Body of pancreas (tissue), 4 donors: ENCODE results near the gene SLC17A7.
A peak's percentile ranks its signal among the peaks of the same experiment; 100 is the strongest.

Source experiments
- POLR2A ChIP-seq, 3 donors: fragments of 450-650 bp; IDR thresholded peaks; one replicate each; pipeline ENCODE4 v1.6.1; 2016; ENCODE audit warnings: antibody characterized with exemption in 3 of 3, mild to moderate bottlenecking in 2 of 3
- TF ChIP-seq, protein P1 (sequence below), 7 experiments: fragments of 450-650 bp in 4 of 7; fragments of 200-600 bp in 3 of 7; sonication (generic) in 3 of 7; IDR thresholded peaks; one replicate each; pipeline ENCODE4 v1.5.1; 2016 to 2019; ENCODE audit warnings: antibody characterized with exemption in 7 of 7

DNA sequence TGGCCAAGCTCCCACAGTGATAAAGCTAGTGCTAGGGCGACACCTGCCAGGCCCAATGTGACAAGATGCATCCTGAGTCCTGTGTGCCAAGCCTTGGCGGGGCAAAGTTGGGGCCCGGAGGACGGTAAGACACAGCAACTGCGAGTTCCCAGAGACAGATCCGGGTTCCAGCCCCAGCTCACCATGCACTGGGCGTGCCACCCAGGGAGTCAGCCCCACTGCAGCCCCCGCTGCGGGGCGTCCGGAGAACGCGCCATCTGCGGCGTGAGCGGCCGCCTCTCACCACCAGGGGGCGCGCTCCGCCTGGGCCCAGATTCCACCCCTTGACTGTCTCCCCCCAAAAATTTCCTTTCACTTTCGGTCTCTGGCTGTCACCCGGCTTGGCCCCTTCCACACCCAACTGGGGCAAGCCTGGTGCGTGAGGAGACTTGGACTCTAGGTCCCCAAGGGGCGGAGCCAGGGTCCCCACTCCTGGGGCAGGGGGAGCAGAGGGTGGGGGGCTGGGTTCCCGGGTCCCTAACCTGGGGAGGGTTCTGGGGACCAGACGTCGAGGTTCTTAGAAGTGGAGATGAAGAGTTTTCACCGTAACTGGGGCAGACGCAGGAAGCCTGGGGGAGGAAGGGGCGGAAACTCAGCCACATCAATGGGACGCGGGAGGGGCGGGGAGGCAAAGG is 32.7 kb upstream of the SLC17A7 start, which contains the start of gene FLT3LG:
- TF ChIP-seq, protein P1, sequence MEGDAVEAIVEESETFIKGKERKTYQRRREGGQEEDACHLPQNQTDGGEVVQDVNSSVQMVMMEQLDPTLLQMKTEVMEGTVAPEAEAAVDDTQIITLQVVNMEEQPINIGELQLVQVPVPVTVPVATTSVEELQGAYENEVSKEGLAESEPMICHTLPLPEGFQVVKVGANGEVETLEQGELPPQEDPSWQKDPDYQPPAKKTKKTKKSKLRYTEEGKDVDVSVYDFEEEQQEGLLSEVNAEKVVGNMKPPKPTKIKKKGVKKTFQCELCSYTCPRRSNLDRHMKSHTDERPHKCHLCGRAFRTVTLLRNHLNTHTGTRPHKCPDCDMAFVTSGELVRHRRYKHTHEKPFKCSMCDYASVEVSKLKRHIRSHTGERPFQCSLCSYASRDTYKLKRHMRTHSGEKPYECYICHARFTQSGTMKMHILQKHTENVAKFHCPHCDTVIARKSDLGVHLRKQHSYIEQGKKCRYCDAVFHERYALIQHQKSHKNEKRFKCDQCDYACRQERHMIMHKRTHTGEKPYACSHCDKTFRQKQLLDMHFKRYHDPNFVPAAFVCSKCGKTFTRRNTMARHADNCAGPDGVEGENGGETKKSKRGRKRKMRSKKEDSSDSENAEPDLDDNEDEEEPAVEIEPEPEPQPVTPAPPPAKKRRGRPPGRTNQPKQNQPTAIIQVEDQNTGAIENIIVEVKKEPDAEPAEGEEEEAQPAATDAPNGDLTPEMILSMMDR (IDR thresholded peaks at IDR 0.05): peak; percentile 93 to 99 (median 95)
- TF ChIP-seq POLR2A (IDR thresholded peaks at IDR 0.05): peak in 1 of 3 donors; percentile 16
